ENCODE results near the gene MT1B. TPM values are rescaled to one million over a fixed set of nuclear protein-coding genes. Genes with fewer than 3 reads are reported as not detected.
"Not testable (repeated sequence)": the region's sequence is repeated elsewhere in the genome, so short reads cannot be mapped to it uniquely, and the experiment has no call there.

The MT1B gene
- total and polyA plus RNA-seq, 7 experiments from 2014 or later: not detected

DNA sequence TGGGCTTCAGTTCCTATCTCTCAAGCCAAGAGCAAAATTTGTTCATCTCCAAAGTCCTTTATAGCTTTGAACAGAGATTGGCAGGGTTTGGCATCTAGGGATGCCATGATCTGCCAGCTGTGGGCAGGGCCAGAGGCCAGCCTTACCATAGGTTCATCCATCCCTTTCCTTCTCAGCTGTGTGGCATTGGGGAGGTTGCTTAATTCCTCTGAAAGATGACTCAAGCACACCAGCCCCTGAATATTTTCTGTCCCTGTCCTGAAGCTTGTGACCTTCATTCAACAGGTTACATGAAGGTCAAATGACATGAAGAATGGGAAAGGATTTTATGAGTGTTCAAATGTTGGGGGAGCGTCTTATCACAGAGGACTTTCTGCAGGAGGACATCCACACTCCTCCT is 12.8 kb downstream of the MT1B start:
- H3K27me3 ChIP-seq (ENCODE audit: control insufficient read depth in 2 of 2, insufficient read depth in 2 of 2, low read length in 2 of 2): peaks cover 0 to 18% of the 10 kb centered on the region in 2 donors
- H3K27me3 Mint-ChIP-seq: peaks cover 24 to 68% (median 32%) of the 10 kb centered on the region in 5 donors

DNA sequence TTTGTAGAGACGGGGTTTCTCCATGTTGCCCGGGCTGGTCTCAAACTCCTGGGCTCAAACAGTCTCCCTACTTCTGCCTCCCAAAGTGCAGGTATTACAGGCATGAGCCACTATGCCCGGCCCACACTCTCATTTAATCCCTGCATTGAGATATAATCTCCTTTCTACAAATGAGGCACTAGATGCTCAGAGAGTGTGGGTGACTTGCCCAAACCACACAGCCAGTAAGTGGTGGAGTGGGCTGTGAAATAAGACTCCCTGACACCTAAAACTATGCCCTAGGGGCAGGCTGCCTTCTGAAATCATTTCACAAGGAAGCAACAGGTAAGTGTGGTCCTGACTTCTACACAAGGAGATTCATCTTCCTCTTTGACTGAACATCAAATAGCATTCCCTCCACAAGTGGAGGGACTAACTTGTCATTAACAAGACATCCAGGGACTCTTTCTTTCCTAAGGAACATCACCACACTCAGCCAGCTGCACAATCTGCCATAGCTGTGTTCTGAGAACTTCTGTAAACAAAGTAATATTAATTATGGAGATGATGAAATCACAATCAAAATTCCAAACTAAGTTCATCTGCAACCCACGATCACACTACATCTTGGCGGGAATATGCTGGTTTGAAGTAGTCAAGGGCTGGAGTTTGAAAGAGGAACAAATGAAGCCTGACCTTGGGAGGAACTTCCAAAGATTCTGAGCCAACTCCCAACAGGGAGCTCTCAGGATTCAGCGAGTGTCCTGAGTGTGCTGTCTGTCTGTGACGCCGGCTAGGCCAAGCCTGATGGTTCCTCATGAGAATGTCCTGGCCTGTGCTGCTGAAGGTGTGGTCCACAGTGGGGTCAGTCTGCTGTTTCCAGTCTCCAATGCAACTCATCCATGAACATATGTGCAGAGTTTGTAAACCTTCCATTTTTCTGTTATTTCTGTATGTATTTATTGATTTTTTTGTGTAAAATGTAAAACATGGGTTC is 13.9 kb downstream of the MT1B start:
- H3K27me3 Mint-ChIP-seq: peaks cover 33 to 75% (median 38%) of the 10 kb centered on the region in 5 donors
- peaks cover 14 to 49% (median 38%) of the 10 kb centered on the region in 7 donors for H3K4me1 Mint-ChIP-seq
- H3K27ac Mint-ChIP-seq; ATAC-seq; intact Hi-C loops (cut with micrococcal nuclease); H3K36me3 ChIP-seq (ENCODE audit: control insufficient read depth in 2 of 3, insufficient read depth in 3 of 3, low read length in 3 of 3); H3K4me3 ChIP-seq (ENCODE audit: low read length); H3K4me3 Mint-ChIP-seq; H3K27ac ChIP-seq (ENCODE audit: low read depth, low read length); CTCF ChIA-PET; H3K9me3 ChIP-seq (ENCODE audit: control insufficient read depth in 2 of 3, low read length in 3 of 3); H3K4me1 ChIP-seq (ENCODE audit: control insufficient read depth in 2 of 2, insufficient read depth in 2 of 2, low read length in 2 of 2); DNase-seq; H3K9me3 Mint-ChIP-seq: not testable (repeated sequence)
- POLR2A ChIA-PET: interaction anchor here (1.2 to 1.5 kb wide), 2 partner anchors 10 to 52 kb away, joined by 3 to 4 read pairs; no protein-coding TSS in a partner anchor
- peaks cover 0 to 24% of the 10 kb centered on the region in 2 donors for H3K27me3 ChIP-seq (ENCODE audit: control insufficient read depth in 2 of 2, insufficient read depth in 2 of 2, low read length in 2 of 2)
- peaks cover 0 to 18% (median 5%) of the 10 kb centered on the region in 5 donors for H3K36me3 Mint-ChIP-seq

More for the DNA sequence above, 12.8 kb downstream of the MT1B start:
- POLR2A ChIA-PET: interaction anchor here (0.8 to 3.2 kb wide), 4 partner anchors 11 to 145 kb away, joined by 3 to 18 read pairs (median 4); partner anchors contain the start of gene MT1X
- DNase-seq (no peak), ATAC-seq (no peak)
- CTCF ChIA-PET: interaction anchor here (0.6 to 0.7 kb wide), 2 partner anchors 19 to 37 kb away, joined by 3 to 4 read pairs; no protein-coding TSS in a partner anchor
- H3K36me3 Mint-ChIP-seq: peaks cover 0 to 18% (median 5%) of the 10 kb centered on the region in 5 donors
- H3K36me3 ChIP-seq (ENCODE audit: control insufficient read depth in 2 of 3, insufficient read depth in 3 of 3, low read length in 3 of 3): no peaks in the 10 kb centered on the region
- no peaks in the 10 kb centered on the region for H3K9me3 ChIP-seq (ENCODE audit: control insufficient read depth in 2 of 3, low read length in 3 of 3)
- H3K27ac ChIP-seq (ENCODE audit: low read depth, low read length): no peak overlapping the region
- H3K4me1 Mint-ChIP-seq: peaks cover 14 to 48% (median 40%) of the 10 kb centered on the region in 7 donors
- H3K4me1 ChIP-seq (ENCODE audit: control insufficient read depth in 2 of 2, insufficient read depth in 2 of 2, low read length in 2 of 2): peaks cover 0 to 4% of the 10 kb centered on the region in 2 donors
- H3K9me3 Mint-ChIP-seq: no peaks in the 10 kb centered on the region
- intact Hi-C loops (cut with micrococcal nuclease): loop anchor here in 1 of 2 donors (5.0 kb wide), 1 partner anchor 142 kb away; the partner anchor contains the start of gene BBS2
- no peak overlapping the region for H3K27ac Mint-ChIP-seq
- no peak overlapping the region for H3K4me3 ChIP-seq (ENCODE audit: low read length)
- H3K4me3 Mint-ChIP-seq: peak overlapping the region in 2 of 10 donors; percentile 5 to 16

DNA sequence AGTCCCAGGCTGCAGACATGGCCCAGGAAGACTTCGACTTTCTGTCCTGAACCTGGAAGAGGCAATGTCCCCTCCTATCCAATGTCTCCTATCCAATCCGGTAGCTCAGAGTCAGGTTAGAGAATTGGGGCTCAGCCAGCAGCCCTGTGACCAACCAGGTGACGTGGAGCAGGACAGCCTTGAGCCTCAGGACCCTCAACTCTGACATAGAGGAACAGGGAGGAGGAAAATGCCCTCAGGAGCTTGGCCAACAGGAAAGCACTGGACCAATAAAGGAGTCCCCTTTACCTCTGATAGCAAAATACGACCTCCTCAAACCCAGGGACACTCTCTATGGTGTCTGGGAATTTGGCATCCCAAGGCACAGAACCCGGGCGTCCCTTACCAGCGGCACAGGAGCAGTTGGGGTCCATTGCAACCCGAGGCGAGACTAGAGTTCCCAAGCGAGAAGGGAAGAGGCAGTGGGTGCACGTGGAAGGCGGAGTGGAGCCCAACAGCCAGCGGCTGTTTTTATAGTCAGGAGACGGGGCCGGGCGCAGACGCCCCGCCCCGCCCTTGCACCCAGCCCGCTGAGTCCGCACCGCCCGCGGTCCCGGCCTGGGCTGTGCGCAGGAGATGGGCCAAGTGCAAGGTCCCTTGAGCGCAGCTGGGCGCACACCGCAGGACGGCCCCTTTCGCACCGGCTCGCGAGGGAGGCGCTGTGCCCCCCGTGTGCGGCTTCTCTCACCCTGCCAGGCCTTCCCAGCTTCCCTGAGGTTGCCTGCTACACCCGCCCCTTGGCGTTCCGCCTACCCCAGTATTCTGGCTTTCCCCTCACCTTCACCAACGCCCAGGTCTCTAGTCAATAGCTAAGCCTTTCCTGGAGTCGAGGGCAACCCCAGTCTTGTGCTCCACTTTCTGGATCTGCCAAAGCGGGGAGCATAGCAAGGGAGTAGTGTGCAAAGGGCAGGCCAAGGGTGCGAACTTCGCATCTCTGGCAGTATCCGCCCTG is 16.2 kb downstream of the MT1B start, which contains the start of gene MT1G:
TSS of gene MT1G (minus strand) at position 485 of the 991 bp plus-strand sequence. CDS start at position 413, 72 bp downstream.
- Mint-ChIP-seq H3K4me1 (peaks cover 0 to 38% (median 24%) of the 10 kb centered on the region in 7 donors), H3K27ac (peak within 1 kb of the TSS in 2 of 9 donors; percentile 16 to 43), H3K9me3 (no peaks in the 10 kb centered on the region), H3K4me3 (peak within 1 kb of the TSS in 9 of 10 donors; percentile 25 to 78 (median 50)), H3K27me3 (peaks cover 44 to 85% (median 49%) of the 10 kb centered on the region in 5 donors), H3K36me3 (peaks cover 0 to 14% (median 5%) of the 10 kb centered on the region in 5 donors)
- Histone ChIP-seq H3K27me3 (ENCODE audit: control insufficient read depth in 2 of 2, insufficient read depth in 2 of 2, low read length in 2 of 2) (peaks cover 0 to 25% of the 10 kb centered on the region in 2 donors), H3K4me1 (ENCODE audit: control insufficient read depth in 2 of 2, insufficient read depth in 2 of 2, low read length in 2 of 2) (no peaks in the 10 kb centered on the region), H3K36me3 (ENCODE audit: control insufficient read depth in 2 of 3, insufficient read depth in 3 of 3, low read length in 3 of 3) (no peaks in the 10 kb centered on the region), H3K9me3 (ENCODE audit: control insufficient read depth in 2 of 3, low read length in 3 of 3) (no peaks in the 10 kb centered on the region), H3K27ac (ENCODE audit: low read depth, low read length) (no peak within 1 kb of the TSS), H3K4me3 (ENCODE audit: low read length) (no peak within 1 kb of the TSS)
- POLR2A ChIA-PET: interaction anchor here (0.8 to 1.5 kb wide), 2 partner anchors 8 to 15 kb away, joined by 3 to 5 read pairs; no protein-coding TSS in a partner anchor
- peak; percentile 57 for ATAC-seq
- CTCF ChIA-PET: interaction anchor here (3.1 kb wide), 1 partner anchor 34 kb away, joined by 10 read pairs; no protein-coding TSS in a partner anchor
- peak in 1 of 9 donors; percentile 58 for DNase-seq
- intact Hi-C loops (cut with micrococcal nuclease): loop anchor here in 1 of 2 donors (1.0 kb wide), 1 partner anchor 14 kb away; the partner anchor contains the start of gene MT1X

DNA sequence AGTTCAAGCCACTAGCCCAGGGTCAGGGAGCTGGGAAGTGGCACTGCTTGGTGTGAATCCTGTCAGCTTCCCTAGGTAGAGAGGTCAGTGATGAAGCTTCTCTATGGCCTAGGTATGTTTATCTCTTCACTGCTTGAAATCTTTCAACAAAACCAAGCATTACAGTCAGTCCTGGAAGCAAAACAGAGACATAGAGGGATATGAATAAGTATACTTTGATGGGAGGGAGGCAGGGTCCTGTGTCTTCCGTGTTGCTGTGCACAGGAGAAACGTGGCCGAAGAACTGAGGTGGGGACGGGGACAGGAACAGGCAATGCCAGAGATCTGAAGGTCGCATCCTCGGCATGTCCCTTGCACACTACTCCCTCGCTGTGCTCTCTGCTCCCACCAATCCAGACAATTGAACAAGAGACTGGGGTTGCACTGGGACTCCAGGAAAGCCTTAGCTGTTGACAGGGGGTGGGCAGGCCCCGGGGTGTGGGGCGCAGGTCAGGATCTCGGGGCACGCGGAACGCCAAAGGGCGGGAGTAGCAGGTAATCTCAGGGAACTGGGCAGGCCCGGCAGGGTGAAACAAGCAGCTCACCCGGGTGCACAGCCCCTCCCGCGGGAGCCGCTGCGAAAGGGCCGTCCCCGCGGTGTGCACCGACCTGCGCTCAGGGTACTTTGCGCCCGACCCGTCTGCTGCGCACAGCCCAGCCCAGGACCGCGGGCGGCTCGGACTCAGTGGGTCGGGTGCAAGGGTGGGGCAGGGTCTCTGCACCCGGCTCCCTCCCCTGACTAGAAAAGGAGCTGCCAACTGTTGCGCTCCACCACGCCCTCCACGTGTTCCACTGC is 17.5 kb downstream of the MT1B start, which contains the start of gene MT1H:
TSS of gene MT1H (plus strand) at position 810 of the 835 bp plus-strand sequence. CDS start 71 bp downstream, outside the sequence.
- DNase-seq (no peak), ATAC-seq (peak; percentile 36)
- H3K9me3 ChIP-seq (ENCODE audit: control insufficient read depth in 2 of 3, low read length in 3 of 3): no peaks in the 10 kb centered on the region
- H3K27ac ChIP-seq (ENCODE audit: low read depth, low read length): no peak within 1 kb of the TSS
- no peaks in the 10 kb centered on the region for H3K4me1 ChIP-seq (ENCODE audit: control insufficient read depth in 2 of 2, insufficient read depth in 2 of 2, low read length in 2 of 2)
- ChIA-PET CTCF (interaction anchor here (1.2 to 3.1 kb wide), 2 partner anchors 33 to 60 kb away, joined by 3 to 10 read pairs; no protein-coding TSS in a partner anchor), POLR2A (interaction anchor here (0.9 to 1.5 kb wide), 2 partner anchors 13 to 67 kb away, joined by 5 to 7 read pairs; no protein-coding TSS in a partner anchor)
- peaks cover 0 to 14% (median 5%) of the 10 kb centered on the region in 5 donors for H3K36me3 Mint-ChIP-seq
- peaks cover 0 to 25% of the 10 kb centered on the region in 2 donors for H3K27me3 ChIP-seq (ENCODE audit: control insufficient read depth in 2 of 2, insufficient read depth in 2 of 2, low read length in 2 of 2)
- intact Hi-C loops (cut with micrococcal nuclease): no loop called here
- H3K4me3 ChIP-seq (ENCODE audit: low read length): no peak within 1 kb of the TSS
- peaks cover 0 to 33% (median 16%) of the 10 kb centered on the region in 7 donors for H3K4me1 Mint-ChIP-seq
- H3K9me3 Mint-ChIP-seq: no peaks in the 10 kb centered on the region
- H3K4me3 Mint-ChIP-seq: peak within 1 kb of the TSS; percentile 21 to 79 (median 48)
- peak within 1 kb of the TSS in 1 of 9 donors; percentile 43 for H3K27ac Mint-ChIP-seq
- H3K27me3 Mint-ChIP-seq: peaks cover 42 to 87% (median 49%) of the 10 kb centered on the region in 5 donors
- H3K36me3 ChIP-seq (ENCODE audit: control insufficient read depth in 2 of 3, insufficient read depth in 3 of 3, low read length in 3 of 3): no peaks in the 10 kb centered on the region
